Liver (tissue), 9 donors: Measurements from ENCODE around the gene DNAH1. TPM values are rescaled to one million over a fixed set of nuclear protein-coding genes. Genes with fewer than 3 reads are reported as not detected.
A peak's percentile ranks its signal among the peaks of the same experiment; 100 is the strongest.

Source experiments
- DNase-seq: peaks from one replicate; pipeline ENCODE4 v3.0.0-alpha.2; 2017; ENCODE audit warnings: low spot score
- H3K27ac ChIP-seq, 2 donors: one replicate each; pipeline ENCODE4 v1.7.0; 2013; ENCODE audit warnings: inconsistent platforms in 2 of 2, low read length in 2 of 2, control low read depth in 1 of 2, low read depth in 1 of 2, mild to moderate bottlenecking in 1 of 2
- H3K27me3 ChIP-seq, 4 donors: one replicate each; pipeline versions ENCODE4 v1.6.1 to v1.7.0; 2013; ENCODE audit warnings: low read length in 3 of 4, inconsistent platforms in 1 of 4, mild to moderate bottlenecking in 1 of 4, moderate library complexity in 1 of 4; ENCODE audit not compliant: control insufficient read depth in 4 of 4, insufficient read depth in 4 of 4
- H3K36me3 ChIP-seq, 4 donors: one replicate each; pipeline versions ENCODE4 v1.6.1 to v1.7.0; 2013; ENCODE audit warnings: low read length in 3 of 4, mild to moderate bottlenecking in 3 of 4, low read depth in 1 of 4, moderate library complexity in 1 of 4; ENCODE audit not compliant: control insufficient read depth in 4 of 4, insufficient read depth in 3 of 4
- H3K4me1 ChIP-seq, 4 donors: one replicate each; pipeline versions ENCODE4 v1.6.1 to v1.7.0; 2013; ENCODE audit warnings: low read length in 3 of 4, mild to moderate bottlenecking in 3 of 4, moderate library complexity in 1 of 4; ENCODE audit not compliant: control insufficient read depth in 4 of 4, insufficient read depth in 4 of 4
- H3K4me3 ChIP-seq, 3 donors: one replicate each; pipeline versions ENCODE4 v1.6.1 to v1.7.0; 2013; ENCODE audit warnings: low read length in 3 of 3, control low read depth in 1 of 3, low read depth in 1 of 3, mild to moderate bottlenecking in 1 of 3
- H3K9ac ChIP-seq, 2 donors: one replicate each; pipeline ENCODE4 v1.7.0; 2013; ENCODE audit warnings: low read length in 2 of 2, mild to moderate bottlenecking in 2 of 2, moderate library complexity in 2 of 2, control low read depth in 1 of 2, low read depth in 1 of 2
- H3K9me3 ChIP-seq, 4 donors: one replicate each; pipeline versions ENCODE4 v1.6.1 to v1.7.0; 2013; ENCODE audit warnings: low read length in 3 of 4; ENCODE audit not compliant: control insufficient read depth in 4 of 4
- ATF3 ChIP-seq: IDR thresholded peaks from 2 replicates; pipeline ENCODE4 v1.6.1; 2016; ENCODE audit warnings: antibody characterized with exemption
- FOXA2 ChIP-seq: IDR thresholded peaks from 2 replicates; pipeline ENCODE4 v1.6.1; 2016; ENCODE audit warnings: antibody characterized with exemption
- GABPA ChIP-seq, 2 donors: IDR thresholded peaks in 1 of 2; conservative IDR thresholded peaks in 1 of 2; 2 replicates each; pipeline ENCODE4 v1.6.1; 2016; ENCODE audit warnings: antibody characterized with exemption in 2 of 2, mild to moderate bottlenecking in 1 of 2, moderate library complexity in 1 of 2
- HNF4A ChIP-seq, 2 donors: conservative IDR thresholded peaks; 2 replicates each; pipeline ENCODE4 v1.6.1; 2016; ENCODE audit warnings: antibody characterized with exemption in 2 of 2, mild to moderate bottlenecking in 2 of 2
- HNF4G ChIP-seq: IDR thresholded peaks from 2 replicates; pipeline ENCODE4 v1.6.1; 2016; ENCODE audit warnings: antibody characterized with exemption
- JUND ChIP-seq, 2 donors: IDR thresholded peaks; 2 replicates each; pipeline ENCODE4 v1.6.1; 2016; ENCODE audit warnings: antibody characterized with exemption in 2 of 2
- NR2F2 ChIP-seq: IDR thresholded peaks from 2 replicates; pipeline ENCODE4 v1.6.1; 2016; ENCODE audit warnings: antibody characterized with exemption
- RAD21 ChIP-seq, 2 donors: IDR thresholded peaks; 2 replicates each; pipeline ENCODE4 v1.6.1; 2016; ENCODE audit warnings: antibody characterized with exemption in 2 of 2, mild to moderate bottlenecking in 2 of 2
- RXRA ChIP-seq, 2 donors: IDR thresholded peaks; 2 replicates each; pipeline ENCODE4 v1.6.1; 2017 to 2018; ENCODE audit warnings: antibody characterized with exemption in 2 of 2, mild to moderate bottlenecking in 1 of 2
- SP1 ChIP-seq: IDR thresholded peaks from 2 replicates; pipeline ENCODE4 v1.6.1; 2018; ENCODE audit warnings: antibody characterized with exemption, mild to moderate bottlenecking
- TAF1 ChIP-seq: conservative IDR thresholded peaks from 2 replicates; pipeline ENCODE4 v1.6.1; 2016; ENCODE audit warnings: antibody characterized with exemption, mild to moderate bottlenecking
- YY1 ChIP-seq: IDR thresholded peaks from 2 replicates; pipeline ENCODE4 v1.6.1; 2016; ENCODE audit warnings: antibody characterized with exemption, mild to moderate bottlenecking
- ZBTB33 ChIP-seq: IDR thresholded peaks from 2 replicates; pipeline ENCODE4 v1.6.1; 2016; ENCODE audit warnings: antibody characterized with exemption
- WGBS: extraction: QIAGEN DNeasy Blood & Tissue Kit; methylation state at CpG from one replicate; pipeline ENCODE4 v1.1.7; 2013; 5-methylcytosine and 5-hydroxymethylcytosine counted together
- polyA plus RNA-seq, 2 donors: library from polyadenylated mRNA; stranded (reverse) in 1 of 2; unstranded in 1 of 2; fragments of 200-250 nt in 1 of 2; fragments of >200 nt in 1 of 2; fragmentation: Nextera tagmentation in 1 of 2; extraction: Ambion mirVana in 1 of 2; gene quantifications; one replicate each; pipeline versions ENCODE4 v1.2.1 to v1.2.3, GENCODE V29; 2013 to 2015
- total RNA-seq, 2 donors: library from RNA; depleted of rRNA; stranded (reverse); fragments of >200 nt; gene quantifications; one replicate each; pipeline ENCODE4 v1.2.3, GENCODE V29; 2014
- TF ChIP-seq, protein P1 (sequence below): IDR thresholded peaks from 2 replicates; pipeline ENCODE4 v1.6.1; 2016; ENCODE audit warnings: antibody characterized with exemption, mild to moderate bottlenecking
- TF ChIP-seq, protein P2 (sequence below): fragments of 150-350 bp; IDR thresholded peaks from 2 replicates; pipeline ENCODE4 v1.5.1; 2017; ENCODE audit warnings: improper control_type of control experiment, low read depth, low read length; ENCODE audit not compliant: missing input control
- donor health status: healthy.
- donor health status: healthy.
- donor health status: healthy.
- donor health status: healthy.
- donor health status: healthy.

Gene DNAH1
- total and polyA plus RNA-seq, 4 donors: 1.5 to 6.0 (median 2.5) TPM

- no peak overlapping the region for H3K4me3 ChIP-seq
- H3K27ac ChIP-seq: no peak overlapping the region
- 86% methylated on average over 16 of the region's 16 CpGs for WGBS
- H3K36me3 ChIP-seq: peaks cover 7 to 85% (median 28%) of the 10 kb centered on the region in 4 donors
- H3K9ac ChIP-seq: no peak overlapping the region
- no peak for TF ChIP-seq ZBTB33
- TF ChIP-seq SP1: no peak
- TF ChIP-seq TAF1: no peak
- TF ChIP-seq ATF3: no peak
- TF ChIP-seq JUND (IDR thresholded peaks at IDR 0.05): no peak
- TF ChIP-seq HNF4A (conservative IDR thresholded peaks at IDR 0.05): no peak
- no peak for TF ChIP-seq GABPA (IDR thresholded peaks at IDR 0.05 in 1 of 2, conservative IDR thresholded peaks at IDR 0.05 in 1 of 2)
- TF ChIP-seq, protein P1, sequence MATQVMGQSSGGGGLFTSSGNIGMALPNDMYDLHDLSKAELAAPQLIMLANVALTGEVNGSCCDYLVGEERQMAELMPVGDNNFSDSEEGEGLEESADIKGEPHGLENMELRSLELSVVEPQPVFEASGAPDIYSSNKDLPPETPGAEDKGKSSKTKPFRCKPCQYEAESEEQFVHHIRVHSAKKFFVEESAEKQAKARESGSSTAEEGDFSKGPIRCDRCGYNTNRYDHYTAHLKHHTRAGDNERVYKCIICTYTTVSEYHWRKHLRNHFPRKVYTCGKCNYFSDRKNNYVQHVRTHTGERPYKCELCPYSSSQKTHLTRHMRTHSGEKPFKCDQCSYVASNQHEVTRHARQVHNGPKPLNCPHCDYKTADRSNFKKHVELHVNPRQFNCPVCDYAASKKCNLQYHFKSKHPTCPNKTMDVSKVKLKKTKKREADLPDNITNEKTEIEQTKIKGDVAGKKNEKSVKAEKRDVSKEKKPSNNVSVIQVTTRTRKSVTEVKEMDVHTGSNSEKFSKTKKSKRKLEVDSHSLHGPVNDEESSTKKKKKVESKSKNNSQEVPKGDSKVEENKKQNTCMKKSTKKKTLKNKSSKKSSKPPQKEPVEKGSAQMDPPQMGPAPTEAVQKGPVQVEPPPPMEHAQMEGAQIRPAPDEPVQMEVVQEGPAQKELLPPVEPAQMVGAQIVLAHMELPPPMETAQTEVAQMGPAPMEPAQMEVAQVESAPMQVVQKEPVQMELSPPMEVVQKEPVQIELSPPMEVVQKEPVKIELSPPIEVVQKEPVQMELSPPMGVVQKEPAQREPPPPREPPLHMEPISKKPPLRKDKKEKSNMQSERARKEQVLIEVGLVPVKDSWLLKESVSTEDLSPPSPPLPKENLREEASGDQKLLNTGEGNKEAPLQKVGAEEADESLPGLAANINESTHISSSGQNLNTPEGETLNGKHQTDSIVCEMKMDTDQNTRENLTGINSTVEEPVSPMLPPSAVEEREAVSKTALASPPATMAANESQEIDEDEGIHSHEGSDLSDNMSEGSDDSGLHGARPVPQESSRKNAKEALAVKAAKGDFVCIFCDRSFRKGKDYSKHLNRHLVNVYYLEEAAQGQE: no peak
- TF ChIP-seq NR2F2: no peak
- H3K4me1 ChIP-seq: no peaks in the 10 kb centered on the region
- H3K9me3 ChIP-seq: no peaks in the 10 kb centered on the region
- DNase-seq: no peak
- H3K27me3 ChIP-seq: no peaks in the 10 kb centered on the region
Observed at GRCh38 chr3:52353291-52353855, 37.3 kb downstream of the DNAH1 start.

DNA sequence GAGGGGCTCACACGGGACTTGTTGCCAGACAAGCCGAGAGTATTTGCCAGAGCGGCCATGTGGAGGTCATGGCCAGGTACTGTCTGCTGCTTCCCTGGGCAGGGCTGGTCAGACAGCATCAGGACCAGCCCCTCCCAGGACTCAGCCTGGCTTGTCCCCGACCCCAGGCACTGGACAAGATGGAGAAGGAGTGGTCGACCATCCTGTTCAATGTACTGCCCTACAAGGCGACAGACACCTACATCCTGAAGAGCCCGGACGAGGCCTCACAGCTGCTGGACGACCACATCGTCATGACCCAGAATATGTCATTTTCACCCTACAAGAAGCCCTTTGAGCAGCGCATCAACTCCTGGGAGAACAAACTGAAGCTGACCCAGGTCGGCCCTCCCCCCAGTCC lies 38.6 kb downstream of the DNAH1 start:
- H3K36me3 ChIP-seq: peaks cover 7 to 86% (median 32%) of the 10 kb centered on the region in 4 donors
- H3K4me1 ChIP-seq: no peaks in the 10 kb centered on the region
- H3K9me3 ChIP-seq: no peaks in the 10 kb centered on the region
- 94% methylated on average over 12 of the region's 12 CpGs for WGBS
- DNase-seq: no peak
- H3K27me3 ChIP-seq: no peaks in the 10 kb centered on the region
- no peak for TF ChIP-seq GABPA (IDR thresholded peaks at IDR 0.05 in 1 of 2, conservative IDR thresholded peaks at IDR 0.05 in 1 of 2)
- H3K4me3 ChIP-seq: no peak overlapping the region
- H3K27ac ChIP-seq: no peak overlapping the region
- no peak overlapping the region for H3K9ac ChIP-seq

DNA sequence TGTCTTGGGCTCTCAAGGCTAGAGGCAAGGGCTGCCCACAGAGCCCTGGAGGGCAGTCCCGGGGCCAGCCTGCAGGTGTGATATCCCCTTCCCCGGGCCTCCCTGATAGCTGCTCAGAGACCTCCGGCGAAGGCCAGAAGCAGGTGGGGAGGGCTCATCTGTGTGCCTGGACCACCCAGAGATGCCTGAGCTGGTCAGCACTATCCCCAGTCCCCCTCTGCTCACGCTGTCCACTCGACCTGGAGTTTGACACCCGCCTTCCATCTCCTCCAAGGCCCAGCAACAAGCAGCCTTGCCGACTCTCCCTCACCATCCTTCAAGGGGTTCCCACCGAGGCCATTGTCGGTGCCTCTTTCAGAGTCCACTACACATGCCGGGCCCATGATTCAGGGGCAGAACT lies 39.4 kb downstream of the DNAH1 start:
- Histone ChIP-seq H3K27me3 (no peaks in the 10 kb centered on the region), H3K4me3 (no peak overlapping the region), H3K9ac (no peak overlapping the region), H3K36me3 (peaks cover 10 to 86% (median 36%) of the 10 kb centered on the region in 4 donors), H3K4me1 (no peaks in the 10 kb centered on the region), H3K27ac (peak overlapping the region in 1 of 2 donors; percentile 3), H3K9me3 (no peaks in the 10 kb centered on the region)
- no peak for DNase-seq
- 90% methylated on average over 11 of the region's 11 CpGs for WGBS
- no peak for TF ChIP-seq NR2F2
- no peak for TF ChIP-seq RAD21 (IDR thresholded peaks at IDR 0.05)
- TF ChIP-seq YY1: no peak
- TF ChIP-seq RXRA (IDR thresholded peaks at IDR 0.05): no peak
- TF ChIP-seq ATF3: no peak
- TF ChIP-seq FOXA2: no peak
- no peak for TF ChIP-seq GABPA (IDR thresholded peaks at IDR 0.05 in 1 of 2, conservative IDR thresholded peaks at IDR 0.05 in 1 of 2)
- TF ChIP-seq HNF4G: no peak
- no peak for TF ChIP-seq JUND (IDR thresholded peaks at IDR 0.05)
- no peak for TF ChIP-seq TAF1
- TF ChIP-seq, protein P1: no peak
- TF ChIP-seq, protein P2, sequence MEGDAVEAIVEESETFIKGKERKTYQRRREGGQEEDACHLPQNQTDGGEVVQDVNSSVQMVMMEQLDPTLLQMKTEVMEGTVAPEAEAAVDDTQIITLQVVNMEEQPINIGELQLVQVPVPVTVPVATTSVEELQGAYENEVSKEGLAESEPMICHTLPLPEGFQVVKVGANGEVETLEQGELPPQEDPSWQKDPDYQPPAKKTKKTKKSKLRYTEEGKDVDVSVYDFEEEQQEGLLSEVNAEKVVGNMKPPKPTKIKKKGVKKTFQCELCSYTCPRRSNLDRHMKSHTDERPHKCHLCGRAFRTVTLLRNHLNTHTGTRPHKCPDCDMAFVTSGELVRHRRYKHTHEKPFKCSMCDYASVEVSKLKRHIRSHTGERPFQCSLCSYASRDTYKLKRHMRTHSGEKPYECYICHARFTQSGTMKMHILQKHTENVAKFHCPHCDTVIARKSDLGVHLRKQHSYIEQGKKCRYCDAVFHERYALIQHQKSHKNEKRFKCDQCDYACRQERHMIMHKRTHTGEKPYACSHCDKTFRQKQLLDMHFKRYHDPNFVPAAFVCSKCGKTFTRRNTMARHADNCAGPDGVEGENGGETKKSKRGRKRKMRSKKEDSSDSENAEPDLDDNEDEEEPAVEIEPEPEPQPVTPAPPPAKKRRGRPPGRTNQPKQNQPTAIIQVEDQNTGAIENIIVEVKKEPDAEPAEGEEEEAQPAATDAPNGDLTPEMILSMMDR: no peak
